OCI-LY3 (cell line): Measurements from ENCODE around the gene PGA3.

Experiments used
- CTCF ChIP-seq: fragments of 200-600, 300-600 bp; sonication (generic); IDR thresholded peaks from 2 replicates; pipeline ENCODE4 v1.5.1; 2014; ENCODE audit warnings: antibody characterized with exemption, low read length, low read depth
- EZH2phosphoT487 ChIP-seq: fragments of 200-600 bp; shearing (Covaris generic); IDR thresholded peaks from 2 replicates; pipeline ENCODE4 v1.6.1; 2018; ENCODE audit warnings: antibody characterized with exemption, mixed run types, low read depth

- no peak for TF ChIP-seq CTCF
- TF ChIP-seq EZH2phosphoT487: no peak
These were observed 1.8 kb upstream of the PGA3 start for GRCh38 chr11:61201476-61201875.
